H9 (cell line): ENCODE measurements around the gene CYP2W1. TPM values are rescaled to one million over a fixed set of nuclear protein-coding genes. Genes with fewer than 3 reads are reported as not detected.
A peak's percentile ranks its signal among the peaks of the same experiment; 100 is the strongest.

Experiments used
- DNase-seq: peaks from one replicate; pipeline ENCODE4 v3.0.0-alpha.2; 2017
- H2AFZ ChIP-seq: one replicate; pipeline ENCODE4 v1.6.1; 2013; ENCODE audit warnings: mild to moderate bottlenecking, low read length, control low read depth, moderate library complexity
- H2AK5ac ChIP-seq: 2 replicates; pipeline ENCODE4 v1.6.1; 2013; ENCODE audit warnings: low read length, control low read depth, mixed read lengths; ENCODE audit not compliant: insufficient read length
- H2BK120ac ChIP-seq: one replicate; pipeline ENCODE4 v1.6.1; 2013; ENCODE audit warnings: low read depth, mild to moderate bottlenecking, low read length, control low read depth, inconsistent platforms; ENCODE audit not compliant: poor library complexity, severe bottlenecking
- H2BK12ac ChIP-seq: 2 replicates; pipeline ENCODE4 v1.6.1; 2013; ENCODE audit warnings: low read length, control low read depth, mixed read lengths, low read depth; ENCODE audit not compliant: insufficient read length
- H2BK15ac ChIP-seq: 2 replicates; pipeline ENCODE4 v1.6.1; 2013; ENCODE audit warnings: low read depth, low read length, control low read depth
- H2BK20ac ChIP-seq: one replicate; pipeline ENCODE4 v1.6.1; 2013; ENCODE audit warnings: low read depth, mild to moderate bottlenecking, low read length, control low read depth, inconsistent platforms; ENCODE audit not compliant: poor library complexity, severe bottlenecking
- H2BK5ac ChIP-seq: 2 replicates; pipeline ENCODE4 v1.6.1; 2013; ENCODE audit warnings: low read length, control low read depth, mixed read lengths; ENCODE audit not compliant: insufficient read length
- H3K14ac ChIP-seq: 2 replicates; pipeline ENCODE4 v1.6.1; 2013; ENCODE audit warnings: low read length, control low read depth; ENCODE audit not compliant: insufficient read depth
- H3K18ac ChIP-seq: 2 replicates; pipeline ENCODE4 v1.6.1; 2013; ENCODE audit warnings: low read depth, mild to moderate bottlenecking, mixed read lengths, low read length, control low read depth; ENCODE audit not compliant: insufficient read length
- H3K23ac ChIP-seq: 2 replicates; pipeline ENCODE4 v1.6.1; 2013; ENCODE audit warnings: low read length, control low read depth, mixed read lengths, low read depth; ENCODE audit not compliant: insufficient read length
- H3K23me2 ChIP-seq: 2 replicates; pipeline ENCODE4 v1.6.1; 2013; ENCODE audit warnings: low read depth, mild to moderate bottlenecking, mixed read lengths, low read length, control low read depth; ENCODE audit not compliant: insufficient read length, poor library complexity, severe bottlenecking
- H3K27ac ChIP-seq: 2 replicates; pipeline ENCODE4 v1.5.1; 2013; ENCODE audit warnings: low read length, control low read depth, mixed read lengths, low read depth; ENCODE audit not compliant: insufficient read length
- H3K27me3 ChIP-seq: 2 replicates; pipeline ENCODE4 v1.6.1; 2013; ENCODE audit warnings: low read length, control low read depth, inconsistent platforms; ENCODE audit not compliant: insufficient read depth
- H3K4ac ChIP-seq: 2 replicates; pipeline ENCODE4 v1.6.1; 2013; ENCODE audit warnings: low read depth, mild to moderate bottlenecking, control low read depth, inconsistent platforms, low read length, moderate library complexity
- H3K4me1 ChIP-seq: 2 replicates; pipeline ENCODE4 v1.6.1; 2013; ENCODE audit warnings: low read length, control low read depth, inconsistent platforms; ENCODE audit not compliant: insufficient read depth
- H3K4me2 ChIP-seq: 2 replicates; pipeline ENCODE4 v1.6.1; 2013; ENCODE audit warnings: low read length, control low read depth, mixed read lengths; ENCODE audit not compliant: insufficient read length, insufficient read depth
- H3K56ac ChIP-seq: 2 replicates; pipeline ENCODE4 v1.6.1; 2013; ENCODE audit warnings: low read depth, mild to moderate bottlenecking, mixed read lengths, low read length, control low read depth; ENCODE audit not compliant: insufficient read length
- H3K79me1 ChIP-seq: 2 replicates; pipeline ENCODE4 v1.6.1; 2013; ENCODE audit warnings: low read depth, mild to moderate bottlenecking, moderate library complexity, low read length, control low read depth, inconsistent platforms; ENCODE audit not compliant: insufficient read depth, poor library complexity, severe bottlenecking
- H3K79me2 ChIP-seq: 2 replicates; pipeline ENCODE4 v1.6.1; 2013; ENCODE audit warnings: low read length, control low read depth, inconsistent platforms; ENCODE audit not compliant: insufficient read depth
- H3K9ac ChIP-seq: 2 replicates; pipeline ENCODE4 v1.6.1; 2013; ENCODE audit warnings: low read length, control low read depth, mixed read lengths; ENCODE audit not compliant: insufficient read length; ENCODE audit errors: extremely low read depth
- H3K9me3 ChIP-seq: one replicate; pipeline ENCODE4 v1.6.1; 2013; ENCODE audit warnings: low read depth, low read length, inconsistent platforms; ENCODE audit not compliant: control insufficient read depth
- H3T11ph ChIP-seq: one replicate; pipeline ENCODE4 v1.6.1; 2013; ENCODE audit warnings: mild to moderate bottlenecking, low read length, control low read depth, inconsistent platforms
- H4K20me1 ChIP-seq: one replicate; pipeline ENCODE4 v1.6.1; 2013; ENCODE audit not compliant: control insufficient read depth, insufficient read length, insufficient read depth
- H4K5ac ChIP-seq: 2 replicates; pipeline ENCODE4 v1.6.1; 2013; ENCODE audit warnings: low read depth, mild to moderate bottlenecking, mixed read lengths, low read length, control low read depth; ENCODE audit not compliant: insufficient read length
- H4K8ac ChIP-seq: replicated peaks from 2 replicates; pipeline ENCODE4 v1.6.1; 2013; ENCODE audit warnings: low read length, control low read depth, mixed read lengths, low read depth; ENCODE audit not compliant: insufficient read length
- H4K91ac ChIP-seq: 2 replicates; pipeline ENCODE4 v1.6.1; 2013; ENCODE audit warnings: low read depth, mild to moderate bottlenecking, moderate library complexity, mixed read lengths, low read length, control low read depth; ENCODE audit not compliant: insufficient read length
- H3K27ac Mint-ChIP-seq, 3 experiments: 2 replicates in 2 of 3; 3 replicates in 1 of 3; pipeline ENCODE4 v1.8.0; 2020 to 2021; ENCODE audit warnings: mixed read lengths in 3 of 3, mild to moderate bottlenecking in 1 of 3, moderate library complexity in 1 of 3
- H3K27me3 Mint-ChIP-seq: 2 replicates; pipeline ENCODE4 v1.8.0; 2021; ENCODE audit warnings: low read depth, mild to moderate bottlenecking, moderate library complexity, mixed read lengths
- H3K36me3 Mint-ChIP-seq, 3 experiments: 2 replicates in 2 of 3; 3 replicates in 1 of 3; pipeline ENCODE4 v1.8.0; 2020 to 2021; ENCODE audit warnings: low read depth in 3 of 3, mixed read lengths in 3 of 3; ENCODE audit not compliant: insufficient read depth in 1 of 3
- H3K4me1 Mint-ChIP-seq, 2 experiments: 2 replicates each; pipeline ENCODE4 v1.8.0; 2020; ENCODE audit warnings: mixed read lengths in 2 of 2
- H3K4me3 Mint-ChIP-seq, 2 experiments: 2 replicates in 1 of 2; 3 replicates in 1 of 2; pipeline ENCODE4 v1.8.0; 2020 to 2021; ENCODE audit warnings: mild to moderate bottlenecking in 2 of 2, mixed read lengths in 2 of 2, moderate library complexity in 1 of 2
- H3K9me3 Mint-ChIP-seq, 2 experiments: 2 replicates in 1 of 2; 3 replicates in 1 of 2; pipeline ENCODE4 v1.8.0; 2020; ENCODE audit warnings: mild to moderate bottlenecking in 2 of 2, mixed read lengths in 2 of 2, moderate library complexity in 1 of 2
- WGBS: extraction: QIAGEN DNeasy Blood & Tissue Kit; methylation state at CpG from one replicate; pipeline ENCODE4 v1.1.7; 2013; ENCODE audit warnings: missing lambda C conversion rate, low lambda C conversion rate, mixed read lengths; ENCODE audit not compliant: insufficient read length; ENCODE audit errors: extremely low coverage; 5-methylcytosine and 5-hydroxymethylcytosine counted together
- total RNA-seq: library from RNA; stranded (reverse); gene quantifications from 2 replicates; pipeline ENCODE4 v1.2.1, GENCODE V29; 2021
- TF ChIP-seq, protein P1 (sequence below): fragments of 200-600 bp; sonication (generic); conservative IDR thresholded peaks from 3 replicates; pipeline ENCODE4 v1.8.0; 2021; ENCODE audit warnings: antibody characterized with exemption, mild to moderate bottlenecking

CYP2W1 gene
- total RNA-seq, 1 experiment from 2014 or later = not detected

DNA sequence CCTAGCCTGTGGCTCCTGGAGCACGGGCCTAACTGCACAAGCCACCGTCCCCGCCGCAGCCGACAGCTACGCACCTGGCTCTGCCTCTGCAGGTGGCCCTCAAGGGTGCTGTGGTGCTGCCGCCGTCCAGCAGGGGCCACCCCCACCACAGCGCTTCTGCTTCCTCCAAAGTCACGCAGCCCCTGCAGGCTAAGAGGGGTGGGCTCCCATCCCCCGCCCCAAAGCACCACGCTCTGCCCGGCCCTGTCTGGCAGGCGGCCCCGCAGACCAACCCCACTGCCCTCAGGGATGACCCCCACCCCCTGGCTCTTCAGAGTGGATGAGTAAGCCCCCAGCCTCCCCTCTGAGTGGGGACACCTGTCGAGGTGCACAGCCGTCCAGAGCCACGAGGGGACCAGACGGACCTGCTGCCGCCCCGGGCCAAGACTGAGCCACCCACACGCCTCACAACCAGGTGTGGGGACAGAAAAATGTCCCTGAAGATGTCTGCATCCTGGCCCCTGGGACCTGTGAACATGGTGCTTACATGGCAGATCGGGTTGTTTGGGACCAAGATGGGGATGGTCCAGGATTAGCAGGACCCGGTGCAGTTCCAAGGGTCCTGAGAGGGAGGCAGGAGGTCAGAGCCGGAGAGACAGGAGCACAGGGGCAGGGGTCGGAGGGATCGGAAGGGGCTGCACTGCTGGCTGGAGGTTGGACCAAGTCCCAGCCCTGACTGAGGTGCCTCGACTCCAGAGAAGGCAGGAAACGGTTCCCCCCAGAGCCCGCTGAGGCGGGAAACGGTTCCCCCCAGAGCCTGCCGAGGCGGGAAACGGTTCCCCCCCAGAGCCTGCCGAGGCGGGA lies 19.5 kb upstream of the CYP2W1 start:
- Histone ChIP-seq H2AFZ (no peak overlapping the region), H3T11ph (no peak overlapping the region), H3K27ac (no peak overlapping the region), H3K4me2 (no peak overlapping the region), H4K91ac (no peak overlapping the region), H2AK5ac (no peak overlapping the region), H3K23ac (no peak overlapping the region), H3K4me1 (no peaks in the 10 kb centered on the region), H3K23me2 (no peaks in the 10 kb centered on the region), H3K4ac (no peak overlapping the region), H2BK20ac (no peak overlapping the region), H3K27me3 (no peaks in the 10 kb centered on the region), H3K79me1 (no peaks in the 10 kb centered on the region), H3K14ac (no peak overlapping the region; the same call in 1 of the 2 replicates), H4K8ac (no peak overlapping the region), H2BK12ac (no peak overlapping the region), H3K56ac (no peak overlapping the region), H2BK120ac (no peak overlapping the region), H4K5ac (no peak overlapping the region), H2BK15ac (no peak overlapping the region), H3K9me3 (no peaks in the 10 kb centered on the region), H3K79me2 (no peaks in the 10 kb centered on the region), H3K18ac (peak overlapping the region; percentile 7), H3K9ac (no peak overlapping the region), H2BK5ac (no peak overlapping the region), H4K20me1 (no peaks in the 10 kb centered on the region)
- DNase-seq = no peak
- Mint-ChIP-seq H3K27ac (no peak overlapping the region; a peak in 1 of 7 replicates), H3K4me3 (no peak overlapping the region; a peak in 1 of 5 replicates), H3K4me1 (peaks cover 12 to 20% of the 10 kb centered on the region in 2 experiments), H3K36me3 (peaks cover 0 to 21% (median 12%) of the 10 kb centered on the region in 3 experiments; a peak in 6 of 7 replicates), H3K27me3 (peaks cover 4% of the 10 kb centered on the region; the same call in 1 of the 2 replicates), H3K9me3 (peaks cover 0 to 3% of the 10 kb centered on the region in 2 experiments; a peak in 1 of 5 replicates)
- TF ChIP-seq, protein P1, sequence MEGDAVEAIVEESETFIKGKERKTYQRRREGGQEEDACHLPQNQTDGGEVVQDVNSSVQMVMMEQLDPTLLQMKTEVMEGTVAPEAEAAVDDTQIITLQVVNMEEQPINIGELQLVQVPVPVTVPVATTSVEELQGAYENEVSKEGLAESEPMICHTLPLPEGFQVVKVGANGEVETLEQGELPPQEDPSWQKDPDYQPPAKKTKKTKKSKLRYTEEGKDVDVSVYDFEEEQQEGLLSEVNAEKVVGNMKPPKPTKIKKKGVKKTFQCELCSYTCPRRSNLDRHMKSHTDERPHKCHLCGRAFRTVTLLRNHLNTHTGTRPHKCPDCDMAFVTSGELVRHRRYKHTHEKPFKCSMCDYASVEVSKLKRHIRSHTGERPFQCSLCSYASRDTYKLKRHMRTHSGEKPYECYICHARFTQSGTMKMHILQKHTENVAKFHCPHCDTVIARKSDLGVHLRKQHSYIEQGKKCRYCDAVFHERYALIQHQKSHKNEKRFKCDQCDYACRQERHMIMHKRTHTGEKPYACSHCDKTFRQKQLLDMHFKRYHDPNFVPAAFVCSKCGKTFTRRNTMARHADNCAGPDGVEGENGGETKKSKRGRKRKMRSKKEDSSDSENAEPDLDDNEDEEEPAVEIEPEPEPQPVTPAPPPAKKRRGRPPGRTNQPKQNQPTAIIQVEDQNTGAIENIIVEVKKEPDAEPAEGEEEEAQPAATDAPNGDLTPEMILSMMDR = peak; percentile 19; the same call in 1 of the 3 replicates
- WGBS = no CpG with 5 or more reads among the region's 37 CpGs
